ENCODE data around the gene CBY1. TPM values are rescaled to one million over a fixed set of nuclear protein-coding genes. Genes with fewer than 3 reads are reported as not detected.
"Not testable (repeated sequence)": the region's sequence is repeated elsewhere in the genome, so short reads cannot be mapped to it uniquely, and the experiment has no call there.

CBY1 gene
- total and polyA plus RNA-seq, 12 donors: 33.8 to 74.7 (median 41.4) TPM

GRCh38 chr22:38614332-38615063, 41.9 kb upstream of the CBY1 start:
- WGBS, 2 donors: 45 to 48% methylated on average over 4 of the region's 4 CpGs
- no peak overlapping the region for H3K4me3 ChIP-seq
- H3K9me3 ChIP-seq: peaks cover 0 to 18% (median 3%) of the 10 kb centered on the region in 11 donors
- TF ChIP-seq, protein P1, sequence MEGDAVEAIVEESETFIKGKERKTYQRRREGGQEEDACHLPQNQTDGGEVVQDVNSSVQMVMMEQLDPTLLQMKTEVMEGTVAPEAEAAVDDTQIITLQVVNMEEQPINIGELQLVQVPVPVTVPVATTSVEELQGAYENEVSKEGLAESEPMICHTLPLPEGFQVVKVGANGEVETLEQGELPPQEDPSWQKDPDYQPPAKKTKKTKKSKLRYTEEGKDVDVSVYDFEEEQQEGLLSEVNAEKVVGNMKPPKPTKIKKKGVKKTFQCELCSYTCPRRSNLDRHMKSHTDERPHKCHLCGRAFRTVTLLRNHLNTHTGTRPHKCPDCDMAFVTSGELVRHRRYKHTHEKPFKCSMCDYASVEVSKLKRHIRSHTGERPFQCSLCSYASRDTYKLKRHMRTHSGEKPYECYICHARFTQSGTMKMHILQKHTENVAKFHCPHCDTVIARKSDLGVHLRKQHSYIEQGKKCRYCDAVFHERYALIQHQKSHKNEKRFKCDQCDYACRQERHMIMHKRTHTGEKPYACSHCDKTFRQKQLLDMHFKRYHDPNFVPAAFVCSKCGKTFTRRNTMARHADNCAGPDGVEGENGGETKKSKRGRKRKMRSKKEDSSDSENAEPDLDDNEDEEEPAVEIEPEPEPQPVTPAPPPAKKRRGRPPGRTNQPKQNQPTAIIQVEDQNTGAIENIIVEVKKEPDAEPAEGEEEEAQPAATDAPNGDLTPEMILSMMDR (IDR thresholded peaks at IDR 0.05): no peak
- DNase-seq (peak in 1 of 2 donors; percentile 28), ATAC-seq (peak; percentile 55 to 96 (median 93))
- H3K36me3 ChIP-seq: no peaks in the 10 kb centered on the region
- peak overlapping the region in 8 of 10 donors; percentile 57 to 93 (median 83) for H3K27ac ChIP-seq
- intact Hi-C loops (cut with DNase I): no loop called here
- H3K27me3 ChIP-seq: no peaks in the 10 kb centered on the region
- peaks cover 0 to 21% (median 9%) of the 10 kb centered on the region in 9 donors for H3K4me1 ChIP-seq

DNA sequence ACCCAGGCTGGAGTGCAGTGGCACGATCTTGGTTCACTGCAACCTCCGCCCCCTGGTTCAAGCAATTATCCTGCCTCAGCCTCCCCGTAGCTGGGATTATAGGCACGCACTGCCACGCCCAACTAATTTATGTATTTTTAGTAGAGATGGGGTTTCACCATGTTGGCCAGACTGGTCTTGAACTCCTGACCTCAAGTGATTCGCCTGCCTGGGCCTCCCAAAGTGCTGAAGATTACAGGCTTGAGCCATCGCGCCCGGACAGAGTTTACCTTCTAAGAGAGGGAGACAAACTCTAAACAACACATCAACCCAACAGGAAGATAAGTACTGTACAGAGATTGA, 41.4 kb upstream of the CBY1 start:
- H3K36me3 ChIP-seq; H3K4me3 ChIP-seq; intact Hi-C loops (cut with DNase I); DNase-seq; H3K27me3 ChIP-seq: not testable (repeated sequence)
- Histone ChIP-seq H3K4me1 (peaks cover 0 to 21% (median 9%) of the 10 kb centered on the region in 9 donors), H3K27ac (peak overlapping the region in 8 of 10 donors; percentile 44 to 93 (median 83)), H3K9me3 (peaks cover 0 to 18% (median 3%) of the 10 kb centered on the region in 11 donors)
- peak in 5 of 8 donors; percentile 2 to 42 (median 14) for ATAC-seq
- 88 to 93% methylated on average over 9 of the region's 9 CpGs for WGBS, 2 donors

DNA sequence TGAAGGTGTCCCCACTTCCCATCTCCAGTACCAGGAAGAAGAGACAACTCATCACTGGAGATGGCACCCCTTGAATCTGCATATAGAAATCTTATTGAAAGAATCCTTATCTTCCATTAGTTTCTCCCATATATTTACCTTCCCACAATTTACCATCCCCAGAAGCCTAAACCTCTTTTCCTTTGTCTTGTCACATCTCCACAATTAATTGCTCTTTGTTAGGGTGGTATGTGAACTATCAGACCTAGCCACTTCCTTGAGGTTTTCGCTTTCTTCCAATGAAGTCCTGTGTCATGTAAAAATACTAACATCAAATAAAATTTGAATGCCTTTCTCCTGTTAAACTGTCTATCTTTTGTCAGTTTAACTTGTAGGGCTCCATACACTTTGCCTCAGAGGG, 38.2 kb upstream of the CBY1 start:
- WGBS, 2 donors: 97 to 98% methylated on average over 1 of the region's 1 CpG

DNA sequence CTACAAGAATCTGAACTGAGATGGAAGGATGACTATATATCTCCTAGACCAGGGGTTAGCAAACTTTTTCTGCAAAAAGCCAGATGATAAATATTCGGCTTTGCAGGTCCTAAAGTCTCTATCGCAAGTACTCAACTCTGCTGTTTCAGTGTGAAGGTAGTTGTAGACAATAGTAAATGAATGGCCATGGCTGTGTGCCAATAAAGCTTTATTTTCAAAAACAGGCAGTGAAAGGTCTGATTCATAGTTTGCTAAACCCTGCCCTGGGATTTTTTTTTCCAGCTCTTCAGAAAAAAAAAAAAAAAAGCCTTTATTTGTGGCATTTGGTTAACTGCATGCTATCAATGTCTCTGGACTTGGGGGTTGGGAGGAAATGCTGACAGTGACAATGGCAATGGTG, 37.8 kb upstream of the CBY1 start:
- H3K4me3 ChIP-seq: no peak overlapping the region
- no peaks in the 10 kb centered on the region for H3K27me3 ChIP-seq
- ATAC-seq (no peak), DNase-seq (no peak)
- TF ChIP-seq, protein P1 (IDR thresholded peaks at IDR 0.05): no peak
- H3K36me3 ChIP-seq: no peaks in the 10 kb centered on the region
- 96% methylated on average over 2 of the region's 2 CpGs for WGBS, 2 donors
- intact Hi-C loops (cut with DNase I): no loop called here
- no peak overlapping the region for H3K27ac ChIP-seq
- H3K9me3 ChIP-seq: peaks cover 0 to 18% (median 3%) of the 10 kb centered on the region in 11 donors
- peaks cover 0 to 19% (median 8%) of the 10 kb centered on the region in 9 donors for H3K4me1 ChIP-seq

More for the DNA sequence above, 38.2 kb upstream of the CBY1 start:
- H3K4me1 ChIP-seq: peaks cover 0 to 21% (median 9%) of the 10 kb centered on the region in 9 donors
- peaks cover 0 to 18% (median 3%) of the 10 kb centered on the region in 11 donors for H3K9me3 ChIP-seq
- no peaks in the 10 kb centered on the region for H3K36me3 ChIP-seq
- no peak overlapping the region for H3K27ac ChIP-seq
- DNase-seq (no peak), ATAC-seq (no peak)
- intact Hi-C loops (cut with DNase I): no loop called here
- H3K27me3 ChIP-seq: no peaks in the 10 kb centered on the region
- TF ChIP-seq, protein P1 (IDR thresholded peaks at IDR 0.05): no peak
- H3K4me3 ChIP-seq: no peak overlapping the region

DNA sequence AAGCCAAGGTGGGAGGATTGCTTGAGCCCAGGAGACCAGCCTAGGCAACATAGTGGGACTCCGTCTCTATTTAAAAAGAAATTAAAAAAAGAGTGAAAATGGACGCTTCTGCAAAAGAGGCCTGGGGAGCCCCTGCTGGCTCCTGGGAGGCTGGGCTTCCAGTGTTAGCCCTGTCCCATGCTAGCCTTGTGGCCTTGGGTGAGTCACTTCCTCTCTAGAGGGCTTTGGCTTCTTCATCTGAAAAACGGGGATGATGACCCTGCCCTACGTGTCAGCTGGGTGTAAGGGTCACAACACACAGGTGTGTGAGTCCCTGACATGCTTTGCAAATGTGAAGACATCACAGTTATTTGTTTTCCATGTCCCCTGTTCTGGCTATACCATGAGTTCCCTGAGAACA, 33.1 kb upstream of the CBY1 start:
- H3K4me3 ChIP-seq: no peak overlapping the region
- WGBS, 2 donors: 75 to 85% methylated on average over 4 of the region's 4 CpGs
- no peaks in the 10 kb centered on the region for H3K4me1 ChIP-seq
- DNase-seq (no peak), ATAC-seq (no peak)
- no peaks in the 10 kb centered on the region for H3K36me3 ChIP-seq
- no peak overlapping the region for H3K27ac ChIP-seq
- TF ChIP-seq, protein P1 (IDR thresholded peaks at IDR 0.05): no peak
- intact Hi-C loops (cut with DNase I): no loop called here
- peaks cover 0 to 7% (median 3%) of the 10 kb centered on the region in 11 donors for H3K9me3 ChIP-seq
- no peaks in the 10 kb centered on the region for H3K27me3 ChIP-seq

Data from heart right ventricle (tissue), 16 donors.